GM12865 (cell line): Measurements from ENCODE around the gene AIMP2.
"Not testable (repeated sequence)": the region's sequence is repeated elsewhere in the genome, so short reads cannot be mapped to it uniquely, and the experiment has no call there.

Source experiments
- DNase-seq: peaks from one replicate; pipeline ENCODE4 v3.0.0; 2010; ENCODE audit warnings: low read depth
- H3K4me3 ChIP-seq: 2 replicates; pipeline ENCODE4 v1.5.1; 2011; ENCODE audit warnings: mild to moderate bottlenecking, low read depth, low read length, control low read depth
- TF ChIP-seq, protein P1 (sequence below): IDR thresholded peaks from 2 replicates; pipeline ENCODE4 v1.5.1; 2011; ENCODE audit warnings: low read length, control low read depth, low read depth, inconsistent platforms; ENCODE audit not compliant: insufficient read depth; ENCODE audit errors: missing control alignments

AIMP2 gene

DNA sequence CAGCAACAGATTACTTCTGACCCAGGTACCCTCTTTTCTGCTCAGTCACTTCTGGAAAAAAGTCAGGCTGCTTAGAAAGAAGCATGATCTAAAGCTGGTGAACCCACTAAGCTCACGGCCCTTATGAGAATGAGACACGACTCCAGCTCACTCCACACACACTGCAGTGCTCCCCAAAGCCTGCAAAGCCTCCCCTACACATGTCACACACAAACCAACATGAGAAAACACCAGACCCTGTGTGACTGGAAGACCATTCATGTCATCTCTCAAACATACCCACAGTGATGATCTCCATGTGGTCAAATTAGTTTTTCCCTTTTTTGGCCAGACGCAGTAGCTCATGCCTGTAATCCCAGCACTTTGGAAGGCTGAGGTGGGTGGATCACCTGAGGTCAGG is 22.5 kb downstream of the AIMP2 start:
- TF ChIP-seq, protein P1, sequence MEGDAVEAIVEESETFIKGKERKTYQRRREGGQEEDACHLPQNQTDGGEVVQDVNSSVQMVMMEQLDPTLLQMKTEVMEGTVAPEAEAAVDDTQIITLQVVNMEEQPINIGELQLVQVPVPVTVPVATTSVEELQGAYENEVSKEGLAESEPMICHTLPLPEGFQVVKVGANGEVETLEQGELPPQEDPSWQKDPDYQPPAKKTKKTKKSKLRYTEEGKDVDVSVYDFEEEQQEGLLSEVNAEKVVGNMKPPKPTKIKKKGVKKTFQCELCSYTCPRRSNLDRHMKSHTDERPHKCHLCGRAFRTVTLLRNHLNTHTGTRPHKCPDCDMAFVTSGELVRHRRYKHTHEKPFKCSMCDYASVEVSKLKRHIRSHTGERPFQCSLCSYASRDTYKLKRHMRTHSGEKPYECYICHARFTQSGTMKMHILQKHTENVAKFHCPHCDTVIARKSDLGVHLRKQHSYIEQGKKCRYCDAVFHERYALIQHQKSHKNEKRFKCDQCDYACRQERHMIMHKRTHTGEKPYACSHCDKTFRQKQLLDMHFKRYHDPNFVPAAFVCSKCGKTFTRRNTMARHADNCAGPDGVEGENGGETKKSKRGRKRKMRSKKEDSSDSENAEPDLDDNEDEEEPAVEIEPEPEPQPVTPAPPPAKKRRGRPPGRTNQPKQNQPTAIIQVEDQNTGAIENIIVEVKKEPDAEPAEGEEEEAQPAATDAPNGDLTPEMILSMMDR, result no peak
- no peak overlapping the region for H3K4me3 ChIP-seq
- no peak for DNase-seq

DNA sequence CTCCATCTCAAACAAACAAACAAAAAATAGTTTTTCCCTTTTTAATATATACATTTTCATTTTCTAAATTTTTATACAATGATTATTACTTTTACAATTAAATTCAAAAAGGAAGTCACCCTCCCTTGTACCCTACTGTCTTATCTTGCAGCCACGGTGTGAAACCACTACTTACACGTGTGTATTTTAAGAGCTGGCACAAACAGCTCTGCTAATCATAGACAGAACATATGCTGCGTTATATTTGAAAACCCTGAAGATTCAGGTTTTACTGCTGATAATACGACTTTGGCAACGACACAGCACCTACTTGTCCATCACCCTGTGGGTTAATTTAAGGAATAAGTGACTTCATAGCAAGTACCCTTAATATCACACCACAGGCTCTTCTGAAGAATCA is 23.1 kb downstream of the AIMP2 start:
- TF ChIP-seq, protein P1, result no peak
- no peak overlapping the region for H3K4me3 ChIP-seq
- no peak for DNase-seq

DNA sequence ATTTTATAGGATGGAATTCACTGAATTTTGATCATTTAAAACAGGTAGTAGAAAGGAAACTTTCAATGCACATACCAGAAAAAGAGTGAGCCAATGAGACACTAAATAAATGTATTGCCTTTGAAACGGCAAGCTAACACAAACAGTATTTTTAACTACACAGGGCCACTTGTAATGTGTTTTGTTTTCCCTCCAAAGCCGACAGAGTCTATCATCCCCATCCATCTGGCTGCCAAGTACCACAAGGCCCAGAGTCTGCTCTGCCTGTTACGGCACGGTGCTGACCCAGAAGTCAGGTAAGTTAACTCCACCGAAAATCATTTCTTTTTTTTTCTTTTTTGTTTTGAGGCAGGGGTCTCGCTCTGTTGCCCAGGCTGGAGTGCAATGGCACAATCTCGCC is 23.6 kb downstream of the AIMP2 start:
- no peak for DNase-seq
- H3K4me3 ChIP-seq, result no peak overlapping the region
- TF ChIP-seq, protein P1, result no peak

DNA sequence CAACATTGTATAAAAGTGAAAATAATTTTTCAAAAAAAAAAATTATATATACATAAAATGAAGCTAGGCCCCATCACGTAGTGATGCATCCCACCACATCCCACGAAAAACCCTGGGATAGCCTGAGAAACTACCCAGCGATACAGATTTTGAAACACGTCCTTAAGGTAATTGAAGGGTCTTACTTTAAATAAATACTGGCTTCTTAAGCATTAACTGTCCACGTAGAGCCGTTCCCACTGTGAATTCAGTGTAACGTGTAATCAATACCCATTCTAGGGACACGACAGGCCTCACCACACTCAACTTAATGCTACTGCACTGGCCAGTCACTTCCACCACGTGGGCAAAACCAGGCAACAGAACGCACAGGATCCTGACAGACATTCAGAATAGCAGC is 26.1 kb downstream of the AIMP2 start:
- H3K4me3 ChIP-seq, result no peak overlapping the region
- no peak for DNase-seq
- TF ChIP-seq, protein P1, result no peak

DNA sequence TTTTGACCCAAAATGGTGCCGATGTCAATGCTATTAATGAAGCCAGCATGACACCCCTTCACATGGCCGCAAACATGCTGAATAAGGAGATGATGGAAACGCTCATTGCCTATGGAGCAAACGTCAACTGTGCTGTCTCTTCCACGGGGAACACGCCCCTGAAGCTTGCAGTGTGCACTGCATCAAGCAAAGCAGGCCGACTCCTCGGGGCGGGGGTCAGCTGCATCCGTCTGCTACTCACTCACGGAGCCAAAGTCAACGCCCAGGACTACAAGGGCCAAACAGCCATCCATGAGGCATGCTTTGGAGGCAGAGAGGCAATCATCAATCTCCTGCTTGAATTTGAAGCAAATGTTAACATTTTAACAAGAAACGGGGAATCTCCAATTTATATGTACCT is 26.6 kb downstream of the AIMP2 start:
- TF ChIP-seq, protein P1, result no peak
- no peak overlapping the region for H3K4me3 ChIP-seq
- DNase-seq, result no peak

DNA sequence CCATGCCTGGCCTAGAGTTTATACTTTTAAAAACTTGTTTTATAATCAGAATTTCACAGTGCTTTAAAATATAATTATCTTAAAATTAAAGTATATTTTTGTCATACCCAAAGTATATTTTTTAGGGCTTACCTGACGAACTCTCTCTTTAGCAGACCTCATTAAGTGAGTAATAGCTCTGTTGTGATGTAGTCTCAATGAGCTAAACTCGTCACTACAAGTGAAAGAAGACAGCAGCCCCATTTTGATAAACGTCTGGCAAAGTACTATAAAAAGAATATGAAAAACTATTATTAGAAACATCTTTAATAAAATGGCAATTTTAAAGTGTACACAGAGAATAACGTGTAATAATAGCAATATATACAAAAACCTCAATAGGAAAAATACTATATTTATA is 40.7 kb downstream of the AIMP2 start:
- no peak overlapping the region for H3K4me3 ChIP-seq
- no peak for DNase-seq
- TF ChIP-seq, protein P1, result no peak

DNA sequence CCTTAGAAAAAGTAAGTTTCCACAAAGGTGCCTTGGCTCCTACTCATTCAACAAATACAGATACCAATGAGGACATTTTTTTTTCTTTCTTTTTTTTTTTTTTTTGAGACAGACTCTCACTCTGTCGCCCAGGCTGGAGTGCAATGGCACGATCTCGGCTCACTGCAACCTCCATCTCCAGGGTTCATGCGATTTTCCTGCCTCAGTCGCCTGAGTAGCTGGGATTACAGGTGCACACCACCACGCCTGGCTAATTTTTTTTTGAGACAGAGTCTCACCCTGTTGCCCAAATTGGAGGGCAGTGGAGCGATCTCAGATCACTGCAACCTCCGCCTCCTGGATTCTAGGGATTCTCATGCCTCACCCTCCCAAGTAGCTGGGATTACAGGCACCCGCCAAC is 42.1 kb downstream of the AIMP2 start:
- H3K4me3 ChIP-seq, DNase-seq: not testable (repeated sequence)

DNA sequence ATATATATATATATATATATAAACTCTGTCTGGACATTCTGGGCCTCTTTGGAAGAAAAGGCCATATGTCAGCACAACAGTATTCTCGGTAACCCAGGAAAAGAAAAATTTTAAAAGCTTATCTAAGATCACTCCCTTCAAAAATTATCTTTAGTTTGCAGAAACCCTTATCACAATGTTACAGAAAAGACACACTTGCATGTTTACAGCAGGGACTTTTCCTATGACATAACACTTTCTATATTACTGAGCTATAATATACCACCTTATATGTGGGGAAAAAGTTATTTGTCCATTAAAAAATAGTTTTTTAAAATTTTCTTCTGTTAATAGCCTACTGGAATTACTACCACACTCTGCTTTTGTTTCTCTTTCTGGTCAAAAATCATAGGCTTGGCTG is 47.5 kb downstream of the AIMP2 start:
- H3K4me3 ChIP-seq, result no peak overlapping the region
- TF ChIP-seq, protein P1, result no peak
- no peak for DNase-seq
